HG02973 (cell line): ENCODE data around the gene REXO1.
"Not testable (repeated sequence)": the region's sequence is repeated elsewhere in the genome, so short reads cannot be mapped to it uniquely, and the experiment has no call there.

Source experiments
- ATAC-seq: cut with Tn5 transposase; IDR thresholded peaks from one replicate; pipeline ENCODE4 v1.9.1; 2021; ENCODE audit warnings: moderate library complexity; ENCODE audit not compliant: unreplicated experiment

The REXO1 gene

GRCh38 chr19:1877280-1877660, 29.0 kb upstream of the REXO1 start:
- not testable (repeated sequence) for ATAC-seq

GRCh38 chr19:1876496-1877279, 28.4 kb upstream of the REXO1 start:
- ATAC-seq = not testable (repeated sequence)

- ATAC-seq = peak; percentile 78
Measured at GRCh38 chr19:1875646-1876495, 27.6 kb upstream of the REXO1 start.

GRCh38 chr19:1875265-1875645, 27.0 kb upstream of the REXO1 start:
- ATAC-seq = not testable (repeated sequence)

GRCh38 chr19:1874554-1875185, 26.4 kb upstream of the REXO1 start:
- no peak for ATAC-seq

GRCh38 chr19:1873524-1874473, 25.5 kb upstream of the REXO1 start:
- no peak for ATAC-seq

GRCh38 chr19:1872807-1873523, 24.7 kb upstream of the REXO1 start:
- ATAC-seq = no peak

- ATAC-seq = no peak
Measured at GRCh38 chr19:1871630-1872029, 23.3 kb upstream of the REXO1 start.

- no peak for ATAC-seq
Measured at GRCh38 chr19:1871140-1871597, 22.9 kb upstream of the REXO1 start.

GRCh38 chr19:1868971-1869370, 20.7 kb upstream of the REXO1 start:
- ATAC-seq = no peak

GRCh38 chr19:1867349-1867724, 19.1 kb upstream of the REXO1 start:
- no peak for ATAC-seq

- no peak for ATAC-seq
Measured at GRCh38 chr19:1866693-1867348, 18.5 kb upstream of the REXO1 start.

- no peak for ATAC-seq
Measured at GRCh38 chr19:1865172-1866010, 17.1 kb upstream of the REXO1 start.

GRCh38 chr19:1864480-1865171, 16.3 kb upstream of the REXO1 start:
- ATAC-seq = peak; percentile 37

GRCh38 chr19:1863638-1864479, 15.6 kb upstream of the REXO1 start:
- peak; percentile 39 for ATAC-seq

- no peak for ATAC-seq
Measured at GRCh38 chr19:1863328-1863637, 15.0 kb upstream of the REXO1 start, which contains the start of gene KLF16. Gene KLF16 (minus strand): TSS chr19:1863579. CDS start chr19:1863497, 82 bp downstream.
